ENCODE measurements around the gene GATAD2B.
"Not testable (repeated sequence)": the region's sequence is repeated elsewhere in the genome, so short reads cannot be mapped to it uniquely, and the experiment has no call there.

GATAD2B gene

DNA sequence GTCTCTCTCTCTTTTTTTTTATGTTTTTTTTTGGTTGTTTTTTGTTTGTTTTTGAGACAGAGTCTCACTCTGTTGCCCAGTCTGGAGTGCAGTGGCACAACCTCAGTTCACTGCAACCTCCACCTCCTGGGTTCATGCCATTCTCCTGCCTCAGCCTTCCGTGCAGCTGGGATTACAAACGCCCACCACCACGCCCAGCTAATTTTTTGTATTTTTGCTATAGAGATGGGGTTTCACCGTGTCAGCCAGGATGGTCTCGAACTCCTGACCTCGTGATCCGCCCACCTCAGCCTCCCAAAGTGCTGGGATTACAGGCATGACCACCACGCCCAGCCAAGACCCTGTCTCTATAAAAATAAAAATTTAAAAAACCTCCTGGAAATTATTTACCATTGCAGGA is 88.8 kb downstream of the GATAD2B start:
- not testable (repeated sequence) for DNase-seq (ENCODE audit: low spot score)

DNA sequence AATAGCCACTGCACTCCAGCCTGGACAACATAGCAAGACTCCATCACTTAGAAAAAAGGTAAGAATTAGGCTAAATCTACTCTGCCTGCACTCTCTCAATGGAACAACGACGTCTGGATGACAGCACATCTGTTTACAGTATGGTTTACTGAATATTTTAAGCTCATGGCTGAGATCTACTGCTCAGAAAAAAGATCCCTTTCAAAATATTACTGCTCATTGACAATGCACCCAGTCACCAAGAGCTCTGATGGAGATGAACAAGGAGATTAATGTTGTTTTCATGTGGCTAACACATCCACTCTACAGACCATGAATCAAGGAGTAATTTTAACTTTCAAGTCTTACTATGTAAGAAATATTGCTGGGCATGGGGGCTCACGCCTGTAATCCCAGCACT is 89.6 kb downstream of the GATAD2B start:
- DNase-seq (ENCODE audit: low spot score), result no peak

DNA sequence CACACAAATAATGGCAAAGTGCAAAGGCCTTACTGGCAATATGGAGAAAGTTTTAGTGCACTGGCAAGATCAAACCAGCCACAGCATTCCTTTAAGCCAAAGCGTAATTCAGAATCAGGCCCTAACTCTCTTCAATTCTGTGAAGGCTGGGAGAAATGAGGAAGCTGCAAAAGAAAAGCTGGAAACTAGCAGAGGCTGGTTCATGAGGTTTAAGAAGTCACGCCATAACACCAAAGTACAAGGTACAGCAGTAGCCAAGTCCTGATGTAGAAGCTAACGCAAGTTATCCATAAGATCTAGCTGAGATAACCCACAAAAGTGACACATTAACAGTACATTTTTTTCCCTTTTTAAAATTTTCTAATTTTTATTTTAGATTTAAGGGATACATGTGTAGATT is 90.5 kb downstream of the GATAD2B start:
- DNase-seq (ENCODE audit: low spot score), result no peak

DNA sequence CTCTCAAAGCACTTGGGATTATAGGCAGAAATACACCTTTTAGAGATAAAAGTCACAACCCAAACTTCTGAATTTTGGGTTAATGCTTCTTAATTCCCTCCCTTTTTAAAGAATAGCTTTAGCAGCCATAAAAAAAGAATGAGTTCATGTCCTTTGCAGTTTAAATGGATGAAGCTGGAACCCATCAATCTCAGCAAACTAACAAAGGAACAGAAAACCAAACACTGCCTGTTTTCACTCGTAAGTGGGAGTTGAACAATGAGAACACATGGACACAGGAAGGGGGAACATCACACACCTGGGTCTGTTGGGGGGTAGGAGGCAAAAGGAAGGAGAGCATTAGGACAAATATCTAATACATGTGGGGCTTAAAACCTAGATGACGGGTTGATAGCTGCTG is 91.7 kb downstream of the GATAD2B start:
- no peak for DNase-seq (ENCODE audit: low spot score)

DNA sequence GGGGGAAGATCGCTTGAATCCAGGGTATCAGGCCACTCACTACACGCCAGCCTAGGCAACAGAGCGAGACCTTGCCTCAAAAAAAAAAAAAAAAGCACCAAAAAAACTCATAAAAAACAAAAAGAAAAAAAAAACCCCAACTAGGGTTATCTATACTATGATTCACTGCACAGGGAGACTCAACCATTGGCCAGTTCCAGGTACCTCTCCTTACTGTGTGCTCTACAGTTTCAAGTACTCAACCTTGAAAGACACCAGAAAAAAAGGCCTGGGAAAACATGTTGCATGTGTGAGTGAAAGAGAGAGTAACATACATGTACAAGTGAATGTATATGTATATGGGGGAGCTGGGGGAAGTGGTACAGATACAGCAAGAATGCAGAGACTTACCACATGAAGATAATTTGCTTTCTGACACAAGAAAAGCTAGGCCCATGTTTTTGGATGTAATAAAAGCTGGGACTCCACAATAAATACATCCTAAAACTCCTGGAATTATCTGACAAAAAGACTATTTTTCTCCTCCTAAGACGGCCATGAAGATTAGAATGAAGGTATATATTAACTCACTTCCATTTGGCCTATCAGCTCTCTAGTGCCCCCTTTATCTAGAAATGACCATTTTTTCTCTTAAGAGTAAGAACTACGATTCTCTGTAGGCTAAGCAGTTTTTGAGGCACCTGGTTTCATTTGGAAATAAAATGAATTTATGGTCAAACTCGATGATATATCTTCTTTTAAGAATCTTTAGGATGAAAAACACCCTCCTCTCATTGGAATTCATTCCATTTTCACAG is 95.4 kb downstream of the GATAD2B start:
- DNase-seq (ENCODE audit: low spot score), result no peak

DNA sequence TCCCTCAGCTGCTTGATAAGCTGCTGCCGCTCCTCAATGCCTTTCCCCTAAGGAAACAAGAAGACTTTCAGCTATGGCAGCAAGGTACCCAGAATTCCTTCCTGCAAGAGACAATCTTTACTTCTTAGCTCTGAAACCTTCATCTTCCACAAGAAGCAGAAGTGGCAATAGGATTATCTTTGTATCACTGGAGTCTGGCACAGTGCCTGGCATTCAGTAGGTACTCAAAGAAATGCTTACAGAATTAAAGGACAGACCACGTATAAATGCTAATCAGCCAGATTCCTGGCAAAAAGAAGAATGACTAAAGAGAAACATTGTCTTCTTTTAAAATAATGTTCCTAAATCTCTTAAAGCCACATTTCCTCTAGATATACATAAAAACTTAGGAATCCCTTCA is 103.9 kb downstream of the GATAD2B start:
- DNase-seq (ENCODE audit: low spot score), result no peak

DNA sequence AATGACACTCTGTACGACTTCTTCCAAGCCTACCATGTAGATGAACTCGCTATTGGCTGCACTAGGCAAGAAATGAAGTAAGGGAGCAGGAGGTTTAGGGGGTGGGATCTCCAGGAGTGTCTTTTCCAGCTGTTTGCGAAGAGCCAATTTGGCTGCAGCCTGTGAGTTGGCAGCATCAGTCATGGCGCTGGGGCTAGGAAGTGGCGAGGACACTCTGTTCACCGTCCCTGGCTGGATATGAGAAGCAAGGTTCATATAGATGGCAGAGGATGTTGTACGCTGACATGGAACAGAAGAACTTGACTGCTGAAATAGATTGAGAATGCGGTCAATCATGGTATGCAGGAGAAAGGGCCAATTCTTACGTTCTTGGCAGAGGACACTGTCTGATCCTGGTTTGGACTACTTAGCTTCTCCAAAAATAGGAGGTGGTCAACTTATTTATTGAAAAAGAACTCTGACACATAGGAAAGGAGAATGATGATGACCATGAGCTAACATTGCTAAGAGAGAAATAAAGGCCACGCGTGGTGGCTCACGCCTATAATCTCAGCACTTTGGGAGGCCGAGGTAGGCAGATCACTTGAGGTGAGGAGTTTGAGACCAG is 106.4 kb downstream of the GATAD2B start:
- no peak for DNase-seq (ENCODE audit: low spot score)

DNA sequence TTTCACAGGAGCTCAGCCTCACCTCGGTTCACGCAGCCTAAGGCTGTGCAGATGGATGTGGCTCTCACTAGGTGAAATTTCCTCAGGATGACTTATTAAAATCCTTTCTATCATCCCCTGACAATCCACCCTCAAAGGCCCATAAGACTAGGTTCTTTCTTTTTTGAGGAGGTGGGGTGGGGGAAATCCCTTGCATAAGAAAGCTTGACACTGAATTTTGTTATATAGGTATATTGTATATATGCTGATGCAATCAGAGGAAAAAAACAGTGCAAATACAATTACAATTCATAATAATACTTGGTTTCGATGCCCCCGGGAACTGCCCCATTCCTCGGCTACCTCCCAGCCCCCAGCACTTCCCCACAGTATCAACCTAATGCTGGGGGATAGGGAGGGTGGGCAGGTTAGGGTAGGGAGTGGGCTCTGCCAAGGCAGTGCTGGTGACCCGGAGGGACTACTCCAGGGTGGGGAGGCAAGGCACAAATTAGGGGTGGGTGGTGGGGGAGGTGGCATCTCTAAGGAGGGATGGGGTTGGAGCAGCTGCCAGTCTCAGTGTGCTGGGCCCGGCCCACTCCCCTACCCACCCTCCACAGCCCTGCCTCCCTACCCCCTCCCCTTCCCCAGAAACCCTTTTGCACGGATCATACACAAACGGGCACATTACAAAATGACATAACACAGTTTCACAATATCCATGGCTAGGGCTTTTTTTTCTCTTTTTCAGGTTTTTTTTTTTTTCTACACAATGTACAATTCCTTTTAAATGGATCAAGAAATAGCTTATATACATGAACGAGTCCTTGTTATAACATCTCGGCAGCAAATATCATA is 116.7 kb downstream of the GATAD2B start:
- DNase-seq (ENCODE audit: low spot score), result no peak

DNA sequence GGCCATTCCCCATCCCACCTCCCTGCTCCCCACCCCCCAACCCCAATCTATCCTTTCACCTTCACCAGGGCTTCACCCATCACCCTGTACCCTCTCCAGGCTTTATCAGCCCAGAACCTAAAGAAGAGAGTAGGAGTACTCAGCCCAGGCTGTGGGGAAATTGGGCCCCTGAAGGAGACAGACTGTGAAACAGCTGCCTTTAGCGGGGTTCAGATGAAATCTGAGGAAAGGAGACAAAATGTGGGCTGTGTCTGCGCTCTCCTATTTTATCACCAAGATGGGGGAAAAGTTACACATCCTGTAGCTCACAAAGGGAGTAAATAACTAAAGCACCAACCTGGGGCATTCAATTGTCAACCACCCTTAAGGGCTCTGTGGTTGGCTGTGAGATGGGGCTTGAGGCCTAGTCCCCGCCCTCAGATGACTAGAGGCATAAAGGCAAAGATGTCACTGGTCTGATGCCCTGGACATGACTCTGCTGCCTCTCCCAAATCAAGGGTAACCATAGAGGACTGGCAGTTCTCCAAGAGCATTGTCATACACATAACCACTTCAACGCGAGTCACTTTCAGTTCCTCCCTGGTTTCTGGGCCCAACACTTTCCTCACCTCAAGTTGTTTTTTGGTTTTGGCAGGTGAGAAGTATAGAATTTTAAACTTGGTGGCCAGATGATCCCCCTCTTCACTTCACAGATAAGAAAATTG is 117.6 kb downstream of the GATAD2B start:
- DNase-seq (ENCODE audit: low spot score), result no peak

DNA sequence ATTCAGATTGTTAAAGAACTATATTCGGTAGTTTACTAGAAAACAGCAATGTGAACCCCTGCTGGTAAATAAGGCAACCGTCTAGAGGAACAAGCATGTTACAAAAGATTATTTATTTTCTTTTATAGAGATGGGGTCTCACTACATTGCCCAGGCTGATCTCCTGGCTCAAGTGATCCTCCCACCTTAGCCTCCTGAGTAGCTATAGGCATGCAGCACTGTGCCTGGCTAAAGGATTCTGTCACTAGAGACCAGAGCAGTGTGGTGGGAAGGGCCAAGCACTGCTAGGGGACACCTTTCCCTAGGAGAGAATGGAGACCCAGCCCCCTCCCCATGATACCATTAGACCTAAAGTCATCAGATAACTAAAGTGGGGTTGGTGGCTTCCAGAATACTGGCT is 118.7 kb downstream of the GATAD2B start:
- no peak for DNase-seq (ENCODE audit: low spot score)

DNA sequence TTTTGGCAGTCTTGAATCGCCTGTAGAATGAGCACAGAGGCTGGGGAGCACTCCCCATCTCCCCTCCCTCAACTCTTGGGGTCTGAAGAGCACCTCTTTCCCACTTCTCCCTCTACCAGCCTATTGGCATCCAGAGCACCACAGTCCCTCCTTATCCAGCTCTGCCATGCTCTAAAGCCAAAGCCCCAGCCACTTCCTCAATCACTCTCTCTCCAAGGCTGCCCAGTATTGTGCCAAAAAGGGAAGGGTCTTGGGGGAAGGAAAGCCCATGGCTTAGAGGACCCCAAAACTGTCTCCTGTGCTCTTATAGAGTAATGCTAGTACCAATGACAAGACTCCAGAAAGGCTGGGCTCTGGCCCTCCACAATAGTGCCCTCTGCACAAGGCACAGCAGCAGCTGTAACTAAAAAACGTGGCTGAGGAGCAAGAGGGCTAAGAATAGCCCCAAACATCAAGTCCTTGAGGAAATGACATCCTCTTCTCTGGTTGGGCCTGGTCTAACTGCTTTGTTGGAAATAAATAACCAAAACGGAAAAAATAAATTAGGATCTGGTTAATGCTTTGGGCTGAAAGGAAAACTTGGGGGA is 119.2 kb downstream of the GATAD2B start:
- DNase-seq (ENCODE audit: low spot score), result no peak

DNA sequence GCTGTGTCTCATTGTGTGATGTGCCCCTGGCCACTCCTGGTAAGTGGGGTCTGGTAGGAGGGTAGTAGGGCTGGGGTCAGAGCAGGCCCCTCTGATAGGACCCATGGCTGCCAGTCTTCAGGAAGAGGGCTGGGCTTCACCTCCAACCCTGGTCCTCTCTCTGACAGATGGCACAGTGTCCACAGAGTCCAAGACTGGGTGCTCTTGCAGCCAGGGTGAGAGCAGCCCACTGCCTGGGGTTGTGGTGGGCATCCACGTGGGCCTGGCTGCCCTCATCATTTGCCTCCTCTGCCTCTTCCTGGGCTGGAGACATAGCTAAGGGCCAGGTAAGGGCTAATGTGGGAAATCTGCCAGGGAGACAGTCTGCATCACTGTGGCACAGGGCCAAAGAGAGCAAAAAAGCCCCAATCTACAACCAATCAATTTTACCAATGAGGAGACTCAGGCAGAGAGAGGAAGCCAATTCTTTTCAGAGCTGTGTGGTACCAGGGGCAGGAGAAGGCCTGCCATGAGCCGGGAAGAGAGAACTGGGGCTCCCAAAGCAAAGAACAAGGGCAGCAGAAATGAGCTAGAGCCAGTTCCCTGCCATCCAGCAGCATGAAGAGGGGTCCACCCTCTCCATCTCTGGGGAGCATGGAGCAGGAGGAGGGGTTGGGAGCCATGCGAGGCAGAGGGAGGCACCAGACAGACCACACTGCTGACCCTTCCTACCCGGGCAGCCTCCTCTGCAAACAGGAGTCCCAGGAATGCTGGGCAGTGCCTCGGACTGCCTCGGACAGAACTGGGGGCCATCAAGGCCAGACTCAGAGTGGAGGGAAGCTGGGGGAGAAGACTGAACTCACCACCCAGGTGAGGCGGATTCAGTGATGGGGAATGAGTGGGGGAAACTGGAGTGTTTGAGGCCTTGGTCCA is 120.7 kb downstream of the GATAD2B start:
- no peak for DNase-seq (ENCODE audit: low spot score)

DNA sequence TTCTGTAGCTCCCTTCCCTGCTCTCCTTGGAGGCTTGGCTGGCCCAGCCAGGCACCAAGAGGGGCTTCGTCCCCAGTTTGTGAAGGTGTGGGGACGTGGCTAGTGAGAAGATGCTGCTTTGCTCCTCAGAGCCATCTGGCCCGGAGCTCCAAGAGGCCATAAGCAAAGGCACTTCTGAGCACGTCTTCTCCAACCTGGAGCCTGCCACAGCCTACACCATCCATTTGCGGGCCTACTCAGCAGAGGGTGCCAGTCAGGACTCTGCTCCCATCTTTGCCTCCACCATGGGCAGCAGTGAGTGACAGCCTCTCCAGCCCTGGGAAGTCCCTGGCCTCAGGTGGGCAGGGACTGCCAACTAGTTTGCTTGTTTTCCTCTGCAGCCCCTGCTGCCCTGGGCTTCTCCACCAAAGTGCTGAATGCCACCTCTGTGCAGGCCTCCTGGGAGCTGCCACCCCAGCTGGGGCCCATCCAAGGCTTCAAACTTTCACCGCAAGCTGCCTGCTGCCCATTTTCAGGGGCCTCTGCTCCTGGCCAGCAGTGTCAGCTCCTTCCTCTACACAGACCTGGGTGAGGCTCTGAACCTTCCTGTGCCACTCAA is 121.6 kb downstream of the GATAD2B start:
- no peak for DNase-seq (ENCODE audit: low spot score)

DNA sequence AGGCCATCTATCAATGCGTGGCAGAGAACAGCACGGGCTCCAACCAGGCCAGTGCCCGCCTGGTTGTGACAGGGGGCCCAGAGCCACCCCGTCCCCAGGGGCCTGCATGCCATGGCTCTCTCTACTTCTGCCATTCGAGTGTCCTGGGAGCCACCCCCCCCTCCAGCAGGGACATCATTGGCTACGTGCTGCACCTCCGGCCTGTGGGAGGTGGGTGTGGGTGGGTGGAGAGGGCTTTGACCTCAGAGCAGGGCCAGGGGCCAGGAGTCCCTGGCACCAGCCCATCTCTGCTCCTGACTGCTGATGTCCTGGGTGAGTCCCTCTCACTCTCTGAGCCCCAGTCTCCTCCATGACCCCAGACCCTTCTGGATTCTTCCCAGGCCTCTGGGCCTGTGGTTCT is 122.3 kb downstream of the GATAD2B start:
- no peak for DNase-seq (ENCODE audit: low spot score)

DNA sequence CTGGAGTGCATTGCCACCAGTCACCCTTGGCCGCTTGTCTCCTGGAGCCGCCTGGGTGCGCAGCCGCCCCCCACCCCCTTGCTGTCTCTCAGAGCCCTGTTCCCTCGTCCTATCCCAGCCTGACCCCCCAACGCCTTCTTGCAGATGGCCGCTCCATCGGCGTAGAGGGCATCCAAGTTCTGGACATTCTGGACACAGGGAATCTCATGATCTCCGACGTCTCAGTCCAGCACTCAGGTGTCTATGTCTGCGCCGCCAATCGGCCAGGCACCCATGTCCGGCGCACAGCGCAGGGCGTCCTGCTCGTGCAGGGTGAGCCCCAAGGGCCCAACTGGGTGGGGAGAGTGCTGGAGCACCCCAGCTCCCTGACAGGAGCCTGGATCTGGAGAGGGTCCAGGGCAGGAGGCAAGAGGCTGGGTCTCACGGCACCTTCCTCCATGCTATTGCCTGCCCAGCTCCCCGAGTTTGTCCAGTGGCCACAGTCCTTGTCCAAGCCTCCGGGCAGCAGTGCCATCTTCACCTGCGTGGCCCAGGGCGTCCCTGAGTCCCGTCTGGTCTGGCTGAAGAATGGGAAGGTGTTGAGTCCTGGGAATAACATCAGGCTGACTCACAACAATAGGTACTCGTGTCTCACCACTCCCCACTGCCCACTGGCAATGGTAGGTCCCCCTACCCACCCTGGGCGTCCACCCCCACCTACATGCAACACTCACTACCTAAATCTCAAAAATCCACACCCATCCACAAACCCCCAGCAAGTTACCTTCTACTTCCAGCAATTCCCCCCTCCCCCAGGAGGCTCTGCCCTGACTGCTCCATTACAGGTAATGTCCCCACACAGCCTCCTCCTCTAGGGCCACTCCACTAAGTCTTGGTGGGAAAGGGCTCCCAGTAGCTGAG is 123.0 kb downstream of the GATAD2B start:
- DNase-seq (ENCODE audit: low spot score), result no peak

DNA sequence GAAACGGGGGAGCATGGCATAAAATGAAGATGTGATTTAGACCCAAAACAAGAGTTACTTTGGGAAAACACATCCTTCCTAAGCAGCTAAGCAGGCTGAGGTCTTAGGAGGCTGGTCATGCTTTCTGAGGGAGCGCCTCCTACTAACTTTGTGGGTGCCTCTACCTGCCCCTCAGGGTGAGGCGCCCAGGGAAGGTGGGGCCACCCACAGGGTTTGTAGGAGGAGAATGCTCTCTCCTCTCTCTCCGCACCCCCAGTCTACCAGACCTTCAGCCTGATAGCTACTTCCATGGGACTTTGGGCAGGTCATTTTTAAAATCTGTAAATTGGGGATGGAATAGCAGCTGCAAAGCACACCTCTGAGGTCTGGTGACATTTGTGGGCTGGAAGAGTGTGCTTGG is 123.8 kb downstream of the GATAD2B start:
- DNase-seq (ENCODE audit: low spot score), result no peak

DNA sequence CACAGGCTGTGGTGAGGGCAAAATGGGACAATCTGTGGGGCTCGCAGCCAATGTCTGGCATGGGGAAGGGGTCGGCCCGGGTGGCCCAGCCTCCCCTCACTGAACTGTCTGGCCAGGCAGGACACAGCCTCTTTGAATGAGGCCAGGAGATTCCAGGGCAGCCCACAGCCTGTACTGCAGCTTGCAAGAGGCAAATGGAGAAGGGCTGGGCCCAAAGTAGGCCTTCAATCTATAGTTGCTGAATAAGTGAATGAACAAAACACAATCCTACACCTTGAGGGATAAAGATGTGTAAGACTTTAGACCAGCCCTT is 124.3 kb downstream of the GATAD2B start:
- DNase-seq (ENCODE audit: low spot score), result no peak

DNA sequence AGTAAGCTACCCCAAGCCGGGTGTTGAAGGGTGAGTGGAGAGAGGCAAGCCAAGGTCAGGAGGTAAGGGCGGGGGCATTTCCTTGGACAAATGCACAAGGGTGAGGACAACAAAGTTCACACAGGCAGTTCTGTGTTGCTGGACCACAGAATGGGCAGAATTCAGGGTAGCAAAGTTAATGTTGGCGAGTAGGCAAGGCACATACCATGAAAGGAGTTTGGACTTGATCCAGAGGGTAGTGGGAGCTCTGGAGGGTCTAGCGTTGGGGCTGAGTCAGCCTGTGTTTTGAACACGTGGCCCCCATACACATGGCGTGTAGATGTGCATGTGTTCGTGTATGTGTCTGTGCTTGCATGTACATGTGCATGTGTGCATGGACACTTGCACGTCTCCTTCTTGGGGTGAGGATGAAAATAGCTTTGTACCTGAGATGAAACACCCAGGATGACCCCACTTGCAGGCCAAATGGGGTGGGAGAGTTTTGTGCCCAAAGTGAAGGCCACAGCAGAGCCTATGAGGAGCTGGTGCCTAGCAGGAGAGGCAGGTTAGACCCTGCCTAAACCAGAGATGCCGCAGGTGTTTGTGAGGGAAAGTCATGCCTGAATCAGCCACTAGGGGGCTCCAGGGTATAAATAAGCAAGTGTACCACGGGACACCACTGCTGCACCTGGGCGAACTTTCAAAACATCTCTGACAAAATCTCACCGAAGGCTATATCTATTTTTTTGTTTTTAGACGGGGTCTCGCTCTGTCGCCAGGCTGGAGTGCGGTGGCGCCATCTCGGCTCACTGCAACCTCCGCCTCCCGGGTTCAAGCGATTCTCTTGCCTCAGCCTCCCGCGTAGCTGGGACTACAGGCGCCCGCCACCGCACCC is 125.7 kb downstream of the GATAD2B start:
- no peak for DNase-seq (ENCODE audit: low spot score)

Data from left forelimb (tissue), 1 donor.